Sciatic nerve (tissue), 2 donors: ENCODE results near the gene IGFBP4. TPM values are rescaled to one million over a fixed set of nuclear protein-coding genes. Genes with fewer than 3 reads are reported as not detected.
"Not testable (repeated sequence)": the region's sequence is repeated elsewhere in the genome, so short reads cannot be mapped to it uniquely, and the experiment has no call there.

Source experiments
- ATAC-seq: fragments of 200-7000 bp; cut with Tn5 transposase; one replicate; pipeline ENCODE4 v1.9.1; 2020; ENCODE audit warnings: mild to moderate bottlenecking, moderate library complexity
- DNase-seq: peaks from one replicate; pipeline ENCODE4 v3.0.0-alpha.2; 2020; ENCODE audit warnings: low spot score
- intact Hi-C: fragments of 100-400 bp; cut with DNase I; formaldehyde crosslinking; loops from one replicate; pipeline ENCODE4 v1.14.2; 2022
- total RNA-seq: library from RNA; stranded (reverse); fragmentation: NEBNext Ultra II Directional; extraction: Animal tissue kit (Norgen Biotek cat#: 25700); gene quantifications from one replicate; pipeline ENCODE4 v1.2.1, GENCODE V29; 2021
- donor health status: DM: no; HTN: no; CAD: no.
- donor health status: DM: no; HTN: no; CAD: no.

IGFBP4 gene
- total RNA-seq, result 680 TPM

GRCh38 chr17:40443196-40443987, at the start of gene IGFBP4:
IGFBP4 (plus strand) TSS chr17:40443450; CDS start chr17:40443736, 286 bp downstream.
- intact Hi-C loops, result loop anchor here (5.0 kb wide), 2 partner anchors 34 to 89 kb away; no protein-coding TSS in a partner anchor
- ATAC-seq (peak; percentile 74), DNase-seq (peak; percentile 92)

GRCh38 chr17:40399185-40399584, 44.1 kb upstream of the IGFBP4 start:
- peak; percentile 65 for ATAC-seq
- intact Hi-C loops, result no loop called here
- DNase-seq, result no peak

- intact Hi-C loops, result no loop called here
- DNase-seq, result no peak
- ATAC-seq, result no peak
These were observed 40.6 kb upstream of the IGFBP4 start for GRCh38 chr17:40402668-40403067.

GRCh38 chr17:40404003-40404402, 39.2 kb upstream of the IGFBP4 start:
- no peak for DNase-seq
- intact Hi-C loops, result no loop called here
- ATAC-seq, result no peak

GRCh38 chr17:40407460-40407859, 35.8 kb upstream of the IGFBP4 start:
- ATAC-seq, result no peak
- DNase-seq, result no peak
- intact Hi-C loops, result no loop called here

- intact Hi-C loops, ATAC-seq, DNase-seq: not testable (repeated sequence)
These were observed 33.7 kb upstream of the IGFBP4 start for GRCh38 chr17:40409540-40409939.

- ATAC-seq, result no peak
- intact Hi-C loops, result no loop called here
- DNase-seq, result no peak
These were observed 33.2 kb upstream of the IGFBP4 start for GRCh38 chr17:40410082-40410481.

- intact Hi-C loops, result no loop called here
- ATAC-seq, result no peak
- no peak for DNase-seq
These were observed 31.4 kb upstream of the IGFBP4 start for GRCh38 chr17:40411821-40412220.

- DNase-seq, result no peak
- ATAC-seq, result no peak
- intact Hi-C loops, result no loop called here
These were observed 30.4 kb upstream of the IGFBP4 start for GRCh38 chr17:40412880-40413279.

- ATAC-seq, intact Hi-C loops, DNase-seq: not testable (repeated sequence)
These were observed 28.9 kb upstream of the IGFBP4 start for GRCh38 chr17:40414312-40414711.

- intact Hi-C loops, result no loop called here
- ATAC-seq (no peak), DNase-seq (no peak)
These were observed 27.9 kb upstream of the IGFBP4 start for GRCh38 chr17:40415390-40415789.

- no peak for ATAC-seq
- DNase-seq, result no peak
- intact Hi-C loops, result no loop called here
These were observed 26.6 kb upstream of the IGFBP4 start for GRCh38 chr17:40416671-40417070.

- DNase-seq (no peak), ATAC-seq (no peak)
- intact Hi-C loops, result no loop called here
These were observed 26.0 kb upstream of the IGFBP4 start for GRCh38 chr17:40417258-40417608.

- peak; percentile 98 for DNase-seq
- peak; percentile 100 for ATAC-seq
- intact Hi-C loops, result no loop called here
These were observed 25.4 kb upstream of the IGFBP4 start, which contains the start of gene TOP2A for GRCh38 chr17:40417609-40418427. TOP2A (minus strand) TSS chr17:40417896; CDS start chr17:40417791, 105 bp downstream.

- intact Hi-C loops, result no loop called here
- DNase-seq, result peak; percentile 70
- ATAC-seq, result no peak
These were observed 24.9 kb upstream of the IGFBP4 start for GRCh38 chr17:40418428-40418706.

- peak; percentile 48 for DNase-seq
- no peak for ATAC-seq
- intact Hi-C loops, result no loop called here
These were observed 23.5 kb upstream of the IGFBP4 start for GRCh38 chr17:40419559-40420331.

GRCh38 chr17:40422990-40423633, 20.1 kb upstream of the IGFBP4 start:
- intact Hi-C loops, result no loop called here
- ATAC-seq (peak; percentile 28), DNase-seq (peak; percentile 48)

GRCh38 chr17:40425741-40426140, 17.5 kb upstream of the IGFBP4 start:
- intact Hi-C loops, result no loop called here
- DNase-seq (peak; percentile 47), ATAC-seq (no peak)

- DNase-seq (peak; percentile 18), ATAC-seq (no peak)
- intact Hi-C loops, result no loop called here
These were observed 16.2 kb upstream of the IGFBP4 start for GRCh38 chr17:40427002-40427491.
